K562 (cell line): ENCODE measurements around the gene UVRAG. TPM values are rescaled to one million over a fixed set of nuclear protein-coding genes. Genes with fewer than 3 reads are reported as not detected.

Experiments
- CBX8 ChIP-seq: fragments of 200-600 bp; sonication (generic); IDR thresholded peaks from 2 replicates; pipeline ENCODE4 v1.6.1; 2012; ENCODE audit warnings: borderline replicate concordance, mixed run types, low read depth, mild to moderate bottlenecking, moderate library complexity, mixed read lengths, low read length, control low read depth, inconsistent platforms; ENCODE audit not compliant: poor library complexity, severe bottlenecking; ENCODE audit errors: extremely low read depth
- CC2D1A ChIP-seq: fragments of 450-650 bp; IDR thresholded peaks from 2 replicates; pipeline ENCODE4 v1.6.1; 2017; ENCODE audit warnings: mild to moderate bottlenecking
- CEBPZ ChIP-seq: fragments of 150-350 bp; IDR thresholded peaks from 2 replicates; pipeline ENCODE4 v1.6.1; 2014; ENCODE audit warnings: low read depth, mild to moderate bottlenecking, low read length, borderline replicate concordance
- FOXJ2 ChIP-seq: fragments of 200-800 bp; sonication (Bioruptor generic); IDR thresholded peaks from 2 replicates; pipeline ENCODE4 v1.6.1; 2016; ENCODE audit warnings: missing genetic modification characterization, missing compliant biosample characterization
- HCFC1 ChIP-seq: IDR thresholded peaks from 2 replicates; pipeline ENCODE4 v1.6.1; 2012; ENCODE audit warnings: low read depth, low read length, improper control_type of control experiment
- NR2F6 ChIP-seq: fragments of 450-650 bp; formaldehyde crosslinking; IDR thresholded peaks from 2 replicates; pipeline ENCODE4 v1.4.0; 2020; ENCODE audit warnings: mild to moderate bottlenecking
- NR3C1 ChIP-seq: sonication (generic); formaldehyde crosslinking; IDR thresholded peaks from 2 replicates; pipeline ENCODE4 v1.8.1; 2022; ENCODE audit warnings: missing genetic modification reagents
- NRF1 ChIP-seq, 2 experiments: fragments of 450-650 bp; IDR thresholded peaks in 1 of 2; conservative IDR thresholded peaks in 1 of 2; 2 replicates each; pipeline ENCODE4 v1.6.1; 2014; ENCODE audit warnings: mild to moderate bottlenecking in 2 of 2
- PHF20 ChIP-seq: fragments of 450-650 bp; IDR thresholded peaks from 2 replicates; pipeline ENCODE4 v1.6.1; 2018; ENCODE audit not compliant: partially characterized antibody
- RBM17 ChIP-seq: fragments of 200-400 bp; formaldehyde crosslinking; IDR thresholded peaks from 2 replicates; pipeline ENCODE4 v1.6.1; 2017; ENCODE audit warnings: low read depth, mild to moderate bottlenecking, low read length, borderline replicate concordance
- TBP ChIP-seq: optimal IDR thresholded peaks from 2 replicates; pipeline ENCODE3; 2011; ENCODE audit warnings: low read depth, low read length, improper control_type of control experiment
- VEZF1 ChIP-seq: fragments of 200-800 bp; sonication (Bioruptor generic); IDR thresholded peaks from 2 replicates; pipeline ENCODE4 v1.6.1; 2017; ENCODE audit warnings: missing genetic modification characterization, missing compliant biosample characterization
- ZBTB40 ChIP-seq, 2 experiments: fragments of 450-650 bp in 1 of 2; sonication (generic) in 1 of 2; formaldehyde crosslinking in 1 of 2; IDR thresholded peaks; 2 replicates each; pipeline versions ENCODE4 v1.7.1 to v1.9.0; 2016 to 2022; ENCODE audit warnings: inconsistent platforms in 1 of 2, mild to moderate bottlenecking in 1 of 2, missing genetic modification reagents in 1 of 2
- polyA plus RNA-seq, 8 experiments: library from polyadenylated mRNA; depleted of rRNA in 4 of 8; stranded (reverse) in 5 of 8; unstranded in 3 of 8; fragments of >200 nt; fragmentation: Nextera tagmentation in 2 of 8; fragmentation: Illumina TruSeq in 1 of 8; extraction: Ambion mirVana in 2 of 8; extraction: Trizol in 1 of 8; gene quantifications; 2 replicates each; pipeline versions ENCODE4 v1.2.1 to v1.2.3, GENCODE V29; 2011 to 2014; ENCODE audit warnings: inconsistent platforms in 1 of 8, missing spikeins in 1 of 8
- total RNA-seq, 7 experiments: library from RNA; depleted of rRNA in 6 of 7; stranded (reverse); fragments of >200 nt in 6 of 7; fragmentation: Illumina TruSeq in 2 of 7; extraction: Trizol in 2 of 7; gene quantifications; 2 replicates each; pipeline versions ENCODE4 v1.2.1 to v1.2.3, GENCODE V29; 2011 to 2021; ENCODE audit warnings: low replicate concordance in 1 of 7

The UVRAG gene
- total and polyA plus RNA-seq, 9 of the 15 experiments (the other 6 are each of a cell fraction or from before 2014, with no cell fraction given), result 3.1 to 17.8 (median 12.4) TPM

- TF ChIP-seq ZBTB40 (IDR thresholded peaks at IDR 0.05), result peak; percentile 81
- TF ChIP-seq ZBTB40 (CRISPR knock-in tag; IDR thresholded peaks at IDR 0.05), result no peak
- no peak for TF ChIP-seq RBM17
- TF ChIP-seq CBX8, result no peak
- TF ChIP-seq CEBPZ, result peak; percentile 53; the same call in 1 of the 2 replicates
- peak; percentile 71 to 74 for TF ChIP-seq NRF1 (conservative IDR thresholded peaks at IDR 0.05 in 1 of 2, IDR thresholded peaks at IDR 0.05 in 1 of 2)
- TF ChIP-seq HCFC1, result peak; percentile 87
- TF ChIP-seq PHF20, result no peak
- peak; percentile 92 for TF ChIP-seq TBP
- TF ChIP-seq NR2F6, result no peak
- peak; percentile 78 for TF ChIP-seq VEZF1
- peak; percentile 78; the same call in 1 of the 2 replicates for TF ChIP-seq FOXJ2 (tag)
- TF ChIP-seq NR3C1 (CRISPR knock-in tag), result no peak
- TF ChIP-seq CC2D1A, result peak; percentile 75
Observed at GRCh38 chr11:75814677-75815344, at the start of gene UVRAG (continued).
